Subcutaneous abdominal adipose tissue (tissue), 5 donors: ENCODE measurements around the gene C4orf33.

Experiments used
- H3K27ac ChIP-seq: one replicate; pipeline ENCODE4 v1.7.0; 2013; ENCODE audit warnings: low read depth, mild to moderate bottlenecking, inconsistent platforms, low read length, moderate library complexity
- H3K27me3 ChIP-seq, 5 donors: one replicate each; pipeline ENCODE4 v1.7.0; 2013; ENCODE audit warnings: low read length in 5 of 5, inconsistent platforms in 1 of 5; ENCODE audit not compliant: control insufficient read depth in 5 of 5, insufficient read depth in 4 of 5
- H3K36me3 ChIP-seq, 5 donors: one replicate each; pipeline ENCODE4 v1.7.0; 2013; ENCODE audit warnings: low read length in 5 of 5; ENCODE audit not compliant: control insufficient read depth in 5 of 5, insufficient read depth in 5 of 5
- H3K4me1 ChIP-seq, 5 donors: one replicate each; pipeline ENCODE4 v1.7.0; 2013; ENCODE audit warnings: low read length in 5 of 5, mild to moderate bottlenecking in 3 of 5, moderate library complexity in 1 of 5; ENCODE audit not compliant: control insufficient read depth in 5 of 5, insufficient read depth in 5 of 5
- H3K4me3 ChIP-seq, 5 donors: one replicate each; pipeline ENCODE4 v1.7.0; 2013; ENCODE audit warnings: low read length in 5 of 5, low read depth in 1 of 5
- H3K9ac ChIP-seq, 5 donors: one replicate each; pipeline ENCODE4 v1.7.0; 2013; ENCODE audit warnings: low read length in 5 of 5, mild to moderate bottlenecking in 4 of 5, moderate library complexity in 3 of 5
- H3K9me3 ChIP-seq, 5 donors: one replicate each; pipeline ENCODE4 v1.7.0; 2013; ENCODE audit warnings: low read length in 5 of 5; ENCODE audit not compliant: control insufficient read depth in 5 of 5
- donor health status: healthy.
- donor health status: healthy.
- donor health status: healthy.
- donor health status: healthy.
- donor health status: healthy.

C4orf33 gene

DNA sequence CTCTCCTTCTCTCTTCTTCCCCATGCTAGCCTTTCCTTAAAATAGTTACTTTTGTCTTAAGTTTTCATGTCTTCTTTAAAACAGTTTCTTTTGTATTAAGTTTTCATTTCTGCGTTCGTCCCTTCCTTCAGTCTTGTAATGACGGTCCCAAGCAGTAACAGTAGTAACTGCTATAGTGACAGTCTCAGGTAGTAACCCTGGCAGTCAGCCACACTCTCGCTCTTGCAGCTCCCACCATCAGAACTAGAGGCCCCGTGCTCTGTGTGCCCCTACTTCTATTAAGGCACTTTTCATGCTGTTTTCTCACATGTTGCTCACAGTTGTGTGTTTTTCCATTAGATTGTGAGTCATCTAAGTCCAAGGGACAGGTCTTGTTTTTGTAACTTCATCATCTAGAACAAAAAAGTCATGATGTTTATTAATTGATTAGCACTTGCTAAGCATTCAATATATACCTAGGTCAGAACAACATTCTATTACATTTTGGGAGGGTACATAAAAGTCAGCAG, 49.3 kb downstream of the C4orf33 start:
- no peaks in the 10 kb centered on the region for H3K9me3 ChIP-seq
- H3K9ac ChIP-seq, result no peak overlapping the region
- no peaks in the 10 kb centered on the region for H3K36me3 ChIP-seq
- H3K4me3 ChIP-seq, result no peak overlapping the region
- no peak overlapping the region for H3K27ac ChIP-seq
- no peaks in the 10 kb centered on the region for H3K27me3 ChIP-seq
- H3K4me1 ChIP-seq, result no peaks in the 10 kb centered on the region

DNA sequence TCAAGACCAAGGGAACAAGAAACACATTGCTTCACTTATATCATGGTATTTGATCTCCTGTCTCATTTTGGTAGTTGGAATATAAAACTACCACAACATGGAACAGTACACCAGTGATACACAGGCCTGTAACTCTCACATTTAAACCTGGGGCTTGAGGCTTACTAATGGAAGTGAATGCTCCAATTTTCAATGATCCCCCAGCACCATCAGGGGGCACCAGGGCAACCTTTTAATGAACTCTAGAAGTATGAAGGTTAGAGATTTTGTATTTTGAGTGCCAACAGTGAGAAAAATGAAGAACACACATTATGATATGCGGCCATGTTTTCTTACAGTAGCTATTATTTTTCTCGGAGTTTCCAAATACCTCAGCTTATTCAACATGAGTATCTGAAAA, 50.7 kb downstream of the C4orf33 start:
- no peaks in the 10 kb centered on the region for H3K9me3 ChIP-seq
- no peak overlapping the region for H3K27ac ChIP-seq
- no peaks in the 10 kb centered on the region for H3K36me3 ChIP-seq
- H3K4me1 ChIP-seq, result no peaks in the 10 kb centered on the region
- no peak overlapping the region for H3K4me3 ChIP-seq
- H3K27me3 ChIP-seq, result no peaks in the 10 kb centered on the region
- H3K9ac ChIP-seq, result no peak overlapping the region

DNA sequence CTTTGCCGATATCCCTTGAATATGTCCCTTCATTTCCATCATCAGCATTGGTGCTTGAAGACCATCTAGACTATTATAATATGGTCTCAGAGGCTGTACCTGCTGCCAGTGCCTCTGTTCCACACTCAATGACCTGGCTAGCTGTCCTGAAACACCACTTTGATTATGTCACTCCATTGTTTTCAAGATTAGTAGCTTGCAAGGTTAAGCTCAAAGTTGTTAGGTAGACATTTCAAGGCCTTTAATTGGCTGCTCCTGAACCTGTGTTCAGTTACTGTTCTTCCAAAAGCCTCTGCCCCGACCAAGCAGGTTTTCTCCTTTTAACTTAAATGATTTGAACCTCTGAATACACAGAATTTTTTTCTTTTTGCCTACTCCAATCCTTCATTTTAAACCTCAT, 52.9 kb downstream of the C4orf33 start:
- no peak overlapping the region for H3K4me3 ChIP-seq
- no peak overlapping the region for H3K27ac ChIP-seq
- H3K4me1 ChIP-seq, result no peaks in the 10 kb centered on the region
- H3K9me3 ChIP-seq, result no peaks in the 10 kb centered on the region
- H3K9ac ChIP-seq, result no peak overlapping the region
- H3K27me3 ChIP-seq, result no peaks in the 10 kb centered on the region
- H3K36me3 ChIP-seq, result no peaks in the 10 kb centered on the region

DNA sequence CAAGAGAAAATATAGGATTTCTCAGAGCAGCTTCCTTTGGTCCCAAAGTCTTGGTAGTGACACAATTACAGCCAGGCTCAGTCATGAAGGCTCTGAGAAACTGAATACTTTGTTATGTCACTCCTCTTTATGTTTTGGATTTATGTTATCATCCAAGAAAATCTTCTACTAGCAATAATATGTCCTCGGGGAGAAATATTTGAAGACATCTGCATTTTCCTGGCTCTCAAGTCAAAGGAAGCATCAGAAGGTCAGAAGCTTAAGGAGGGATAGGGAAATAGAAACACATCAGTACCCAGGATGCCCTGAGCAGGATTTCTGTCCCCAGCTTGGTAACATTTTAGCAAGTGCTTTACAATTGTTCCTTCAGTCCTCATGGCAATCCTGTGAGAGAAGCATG, 54.0 kb downstream of the C4orf33 start:
- Histone ChIP-seq H3K4me1 (no peaks in the 10 kb centered on the region), H3K36me3 (no peaks in the 10 kb centered on the region), H3K4me3 (no peak overlapping the region)

DNA sequence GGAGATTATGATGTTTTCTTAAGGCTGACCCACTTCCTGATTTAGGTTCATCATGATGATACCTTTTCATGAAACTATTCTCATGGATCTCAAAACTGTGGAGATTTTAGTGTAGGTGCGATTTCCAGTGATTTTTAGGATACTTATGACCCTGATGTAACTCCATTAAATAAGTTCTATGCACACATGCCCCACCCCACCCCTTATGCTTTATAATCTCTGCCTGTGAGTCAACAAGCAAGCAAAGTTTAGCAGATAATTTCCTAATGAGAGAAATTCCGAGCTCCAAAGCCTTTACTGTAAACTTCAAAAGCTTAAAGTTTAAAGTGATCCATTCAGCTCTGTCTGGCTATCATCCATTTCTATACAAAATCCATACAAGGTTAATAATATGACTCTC, 56.4 kb downstream of the C4orf33 start:
- H3K27ac ChIP-seq, result no peak overlapping the region
- no peaks in the 10 kb centered on the region for H3K27me3 ChIP-seq
- no peaks in the 10 kb centered on the region for H3K9me3 ChIP-seq
- no peak overlapping the region for H3K4me3 ChIP-seq
- H3K4me1 ChIP-seq, result no peaks in the 10 kb centered on the region
- H3K36me3 ChIP-seq, result no peaks in the 10 kb centered on the region
- no peak overlapping the region for H3K9ac ChIP-seq

More for the DNA sequence above, 54.0 kb downstream of the C4orf33 start:
- Histone ChIP-seq H3K27ac (no peak overlapping the region), H3K27me3 (no peaks in the 10 kb centered on the region), H3K9me3 (no peaks in the 10 kb centered on the region), H3K9ac (no peak overlapping the region)

DNA sequence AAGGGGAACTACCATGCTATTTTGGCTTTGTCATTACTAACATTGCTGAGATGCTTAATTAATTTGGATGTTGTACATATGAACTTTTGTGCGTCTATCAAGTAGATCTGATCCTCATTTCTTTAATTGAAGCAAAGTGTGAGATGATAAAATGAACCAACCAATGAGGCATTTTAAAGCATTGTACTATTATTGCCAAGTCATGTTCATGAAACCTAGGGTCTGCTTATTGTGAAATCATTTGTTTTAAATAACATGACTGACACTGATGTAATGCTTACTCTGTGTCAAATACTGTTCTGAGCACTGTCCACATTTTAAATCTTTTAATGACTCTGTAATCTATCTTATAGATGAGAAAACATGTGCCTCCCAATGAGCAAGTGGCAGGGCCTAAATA, 57.7 kb downstream of the C4orf33 start:
- no peak overlapping the region for H3K4me3 ChIP-seq
- H3K27ac ChIP-seq, result no peak overlapping the region
- no peaks in the 10 kb centered on the region for H3K27me3 ChIP-seq
- H3K9me3 ChIP-seq, result peaks cover 0 to 4% (median 0%) of the 10 kb centered on the region in 5 donors
- no peaks in the 10 kb centered on the region for H3K36me3 ChIP-seq
- H3K4me1 ChIP-seq, result no peaks in the 10 kb centered on the region
- no peak overlapping the region for H3K9ac ChIP-seq

DNA sequence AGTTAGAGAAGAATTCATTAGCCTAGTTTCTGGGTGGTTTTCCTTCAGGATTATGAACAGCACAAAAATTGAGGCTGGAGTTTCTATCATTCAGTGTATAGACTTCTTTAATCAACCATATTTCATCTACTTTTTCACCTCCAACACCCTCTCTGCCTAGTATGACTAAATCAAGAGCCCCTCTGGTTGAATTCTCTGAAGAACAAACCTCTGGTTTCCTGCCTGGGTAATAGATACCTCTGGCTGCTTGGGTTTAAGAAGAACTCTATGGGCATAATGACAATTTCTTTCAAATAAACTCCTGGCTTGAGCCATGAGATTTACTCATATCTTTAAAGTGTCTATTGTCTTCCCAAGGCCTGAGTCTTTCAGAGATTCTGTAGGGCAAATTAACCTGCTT, 66.5 kb downstream of the C4orf33 start:
- H3K27me3 ChIP-seq, result no peaks in the 10 kb centered on the region
- H3K27ac ChIP-seq, result no peak overlapping the region
- H3K9me3 ChIP-seq, result peaks cover 0 to 4% (median 2%) of the 10 kb centered on the region in 5 donors
- no peak overlapping the region for H3K9ac ChIP-seq
- no peaks in the 10 kb centered on the region for H3K4me1 ChIP-seq
- no peak overlapping the region for H3K4me3 ChIP-seq
- H3K36me3 ChIP-seq, result no peaks in the 10 kb centered on the region

DNA sequence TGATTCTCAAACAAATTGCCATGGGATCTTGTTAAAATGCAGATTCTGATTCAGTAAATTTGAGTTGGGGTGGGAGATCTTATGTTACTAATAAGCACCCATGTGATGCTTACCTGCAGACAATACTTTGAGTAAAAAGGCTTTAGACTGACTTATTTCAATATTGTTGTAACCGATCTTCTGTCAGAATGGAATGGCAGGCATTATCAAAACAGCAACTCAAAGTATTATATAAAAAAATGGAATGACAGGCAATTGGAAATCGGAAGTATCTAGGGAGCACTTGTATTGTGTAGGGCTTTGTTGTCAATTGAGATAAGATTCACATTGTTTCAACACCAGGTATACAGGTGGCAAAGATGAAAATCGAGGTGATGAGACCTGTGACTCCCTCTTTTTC, 67.5 kb downstream of the C4orf33 start:
- Histone ChIP-seq H3K9ac (no peak overlapping the region), H3K36me3 (no peaks in the 10 kb centered on the region), H3K9me3 (peaks cover 0 to 3% (median 0%) of the 10 kb centered on the region in 5 donors), H3K27ac (no peak overlapping the region), H3K4me3 (no peak overlapping the region), H3K27me3 (no peaks in the 10 kb centered on the region), H3K4me1 (no peaks in the 10 kb centered on the region)

DNA sequence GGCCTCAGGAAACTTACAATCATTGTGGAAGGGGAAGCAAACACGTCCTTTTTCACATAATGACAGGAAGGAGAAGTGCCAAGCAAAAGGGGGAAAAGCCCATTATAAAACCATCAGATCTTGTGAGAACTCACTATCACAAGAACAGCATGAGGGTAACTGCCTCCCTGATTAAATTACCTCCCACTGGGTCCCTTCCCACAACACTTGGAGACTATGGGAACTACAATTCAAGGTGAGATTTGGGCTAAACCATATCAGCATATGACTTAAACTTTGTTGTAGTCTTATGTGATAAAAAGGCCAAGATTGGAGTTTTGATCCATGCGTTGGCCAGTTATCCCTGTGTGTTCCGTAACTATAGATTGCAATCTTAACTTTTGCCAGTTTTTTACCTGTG, 68.3 kb downstream of the C4orf33 start:
- Histone ChIP-seq H3K9me3 (peaks cover 0 to 3% (median 0%) of the 10 kb centered on the region in 5 donors), H3K27me3 (no peaks in the 10 kb centered on the region), H3K36me3 (no peaks in the 10 kb centered on the region), H3K4me3 (no peak overlapping the region), H3K9ac (no peak overlapping the region), H3K27ac (no peak overlapping the region), H3K4me1 (no peaks in the 10 kb centered on the region)
